Neural cell (in vitro differentiated cells): ENCODE results near the gene TGDS.

Experiments used
- EP300 ChIP-seq: fragments of 450-650 bp; conservative IDR thresholded peaks from 2 replicates; pipeline ENCODE4 v1.6.1; 2014; ENCODE audit warnings: antibody characterized with exemption, mild to moderate bottlenecking, moderate library complexity; ENCODE audit not compliant: poor library complexity, severe bottlenecking
- EZH2 ChIP-seq: fragments of 200-600, 300-800 bp; shearing (Covaris generic), sonication (generic); IDR thresholded peaks from 2 replicates; pipeline ENCODE4 v1.6.1; 2014; ENCODE audit warnings: antibody characterized with exemption, low read length, borderline replicate concordance, mild to moderate bottlenecking; ENCODE audit not compliant: insufficient read depth, poor library complexity, severe bottlenecking
- MXI1 ChIP-seq: fragments of 450-650 bp; conservative IDR thresholded peaks from 2 replicates; pipeline ENCODE4 v1.6.1; 2014; ENCODE audit warnings: antibody characterized with exemption, mild to moderate bottlenecking; ENCODE audit not compliant: poor library complexity, severe bottlenecking
- POLR2AphosphoS5 ChIP-seq: IDR thresholded peaks from 2 replicates; pipeline ENCODE4 v1.6.1; 2012
- TAF1 ChIP-seq: IDR thresholded peaks from 2 replicates; pipeline ENCODE4 v1.6.1; 2012; ENCODE audit warnings: low read depth
- TF ChIP-seq, protein P1 (sequence below): IDR thresholded peaks from 2 replicates; pipeline ENCODE4 v1.6.1; 2012; ENCODE audit warnings: borderline replicate concordance
- TF ChIP-seq, protein P2 (sequence below): fragments of 450-650 bp; IDR thresholded peaks from 2 replicates; pipeline ENCODE4 v1.5.1; 2014; ENCODE audit warnings: antibody characterized with exemption, mild to moderate bottlenecking, moderate library complexity; ENCODE audit not compliant: poor library complexity, severe bottlenecking

GRCh38 chr13:94640721-94641120 is 44.8 kb upstream of the TGDS start:
- TF ChIP-seq EZH2 (no peak), TAF1 (no peak), POLR2AphosphoS5 (no peak), MXI1 (no peak), EP300 (no peak)
- TF ChIP-seq, protein P1, sequence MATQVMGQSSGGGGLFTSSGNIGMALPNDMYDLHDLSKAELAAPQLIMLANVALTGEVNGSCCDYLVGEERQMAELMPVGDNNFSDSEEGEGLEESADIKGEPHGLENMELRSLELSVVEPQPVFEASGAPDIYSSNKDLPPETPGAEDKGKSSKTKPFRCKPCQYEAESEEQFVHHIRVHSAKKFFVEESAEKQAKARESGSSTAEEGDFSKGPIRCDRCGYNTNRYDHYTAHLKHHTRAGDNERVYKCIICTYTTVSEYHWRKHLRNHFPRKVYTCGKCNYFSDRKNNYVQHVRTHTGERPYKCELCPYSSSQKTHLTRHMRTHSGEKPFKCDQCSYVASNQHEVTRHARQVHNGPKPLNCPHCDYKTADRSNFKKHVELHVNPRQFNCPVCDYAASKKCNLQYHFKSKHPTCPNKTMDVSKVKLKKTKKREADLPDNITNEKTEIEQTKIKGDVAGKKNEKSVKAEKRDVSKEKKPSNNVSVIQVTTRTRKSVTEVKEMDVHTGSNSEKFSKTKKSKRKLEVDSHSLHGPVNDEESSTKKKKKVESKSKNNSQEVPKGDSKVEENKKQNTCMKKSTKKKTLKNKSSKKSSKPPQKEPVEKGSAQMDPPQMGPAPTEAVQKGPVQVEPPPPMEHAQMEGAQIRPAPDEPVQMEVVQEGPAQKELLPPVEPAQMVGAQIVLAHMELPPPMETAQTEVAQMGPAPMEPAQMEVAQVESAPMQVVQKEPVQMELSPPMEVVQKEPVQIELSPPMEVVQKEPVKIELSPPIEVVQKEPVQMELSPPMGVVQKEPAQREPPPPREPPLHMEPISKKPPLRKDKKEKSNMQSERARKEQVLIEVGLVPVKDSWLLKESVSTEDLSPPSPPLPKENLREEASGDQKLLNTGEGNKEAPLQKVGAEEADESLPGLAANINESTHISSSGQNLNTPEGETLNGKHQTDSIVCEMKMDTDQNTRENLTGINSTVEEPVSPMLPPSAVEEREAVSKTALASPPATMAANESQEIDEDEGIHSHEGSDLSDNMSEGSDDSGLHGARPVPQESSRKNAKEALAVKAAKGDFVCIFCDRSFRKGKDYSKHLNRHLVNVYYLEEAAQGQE, result no peak
- TF ChIP-seq, protein P2, sequence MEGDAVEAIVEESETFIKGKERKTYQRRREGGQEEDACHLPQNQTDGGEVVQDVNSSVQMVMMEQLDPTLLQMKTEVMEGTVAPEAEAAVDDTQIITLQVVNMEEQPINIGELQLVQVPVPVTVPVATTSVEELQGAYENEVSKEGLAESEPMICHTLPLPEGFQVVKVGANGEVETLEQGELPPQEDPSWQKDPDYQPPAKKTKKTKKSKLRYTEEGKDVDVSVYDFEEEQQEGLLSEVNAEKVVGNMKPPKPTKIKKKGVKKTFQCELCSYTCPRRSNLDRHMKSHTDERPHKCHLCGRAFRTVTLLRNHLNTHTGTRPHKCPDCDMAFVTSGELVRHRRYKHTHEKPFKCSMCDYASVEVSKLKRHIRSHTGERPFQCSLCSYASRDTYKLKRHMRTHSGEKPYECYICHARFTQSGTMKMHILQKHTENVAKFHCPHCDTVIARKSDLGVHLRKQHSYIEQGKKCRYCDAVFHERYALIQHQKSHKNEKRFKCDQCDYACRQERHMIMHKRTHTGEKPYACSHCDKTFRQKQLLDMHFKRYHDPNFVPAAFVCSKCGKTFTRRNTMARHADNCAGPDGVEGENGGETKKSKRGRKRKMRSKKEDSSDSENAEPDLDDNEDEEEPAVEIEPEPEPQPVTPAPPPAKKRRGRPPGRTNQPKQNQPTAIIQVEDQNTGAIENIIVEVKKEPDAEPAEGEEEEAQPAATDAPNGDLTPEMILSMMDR, result no peak
